ENCODE results near the gene VCY.
"Not testable (repeated sequence)": the region's sequence is repeated elsewhere in the genome, so short reads cannot be mapped to it uniquely, and the experiment has no call there.

The VCY gene

GRCh38 chrY:13986373-13986772 lies at the start of gene VCY:
TSS of gene VCY (minus strand) at chrY:13986473. CDS start at chrY:13986440, 33 bp downstream.
- not testable (repeated sequence) for H3K4me2 ChIP-seq (ENCODE audit: low read length); H3K79me2 ChIP-seq (ENCODE audit: low read length); H2AFZ ChIP-seq (ENCODE audit: low read depth, low read length); H3K9me3 ChIP-seq (ENCODE audit: insufficient read depth, low read length); H3K27me3 ChIP-seq (ENCODE audit: low read depth, low read length); H3K4me1 ChIP-seq (ENCODE audit: low read length); H4K20me1 ChIP-seq (ENCODE audit: insufficient read depth, low read length); H3K36me3 ChIP-seq (replicated peaks; ENCODE audit: low read depth, low read length); H3K4me3 ChIP-seq (ENCODE audit: low read length); H3K27ac ChIP-seq (ENCODE audit: low read length); H3K9ac ChIP-seq (ENCODE audit: low read length)

GRCh38 chrY:14030395-14030794 lies 44.1 kb upstream of the VCY start:
- not testable (repeated sequence) for H3K9ac ChIP-seq (ENCODE audit: low read length); H2AFZ ChIP-seq (ENCODE audit: low read depth, low read length); H4K20me1 ChIP-seq (ENCODE audit: insufficient read depth, low read length); H3K4me2 ChIP-seq (ENCODE audit: low read length); H3K4me3 ChIP-seq (ENCODE audit: low read length); H3K36me3 ChIP-seq (replicated peaks; ENCODE audit: low read depth, low read length); H3K27ac ChIP-seq (ENCODE audit: low read length); H3K79me2 ChIP-seq (ENCODE audit: low read length); H3K27me3 ChIP-seq (ENCODE audit: low read depth, low read length); H3K4me1 ChIP-seq (ENCODE audit: low read length); H3K9me3 ChIP-seq (ENCODE audit: insufficient read depth, low read length)

GRCh38 chrY:14011916-14012315 lies 25.6 kb upstream of the VCY start:
- H3K4me3 ChIP-seq (ENCODE audit: low read length); H3K36me3 ChIP-seq (replicated peaks; ENCODE audit: low read depth, low read length); H2AFZ ChIP-seq (ENCODE audit: low read depth, low read length); H3K27ac ChIP-seq (ENCODE audit: low read length); H3K4me2 ChIP-seq (ENCODE audit: low read length); H4K20me1 ChIP-seq (ENCODE audit: insufficient read depth, low read length); H3K9me3 ChIP-seq (ENCODE audit: insufficient read depth, low read length); H3K9ac ChIP-seq (ENCODE audit: low read length); H3K79me2 ChIP-seq (ENCODE audit: low read length); H3K4me1 ChIP-seq (ENCODE audit: low read length); H3K27me3 ChIP-seq (ENCODE audit: low read depth, low read length): not testable (repeated sequence)

GRCh38 chrY:13942406-13942805 lies 43.9 kb downstream of the VCY start:
- H3K36me3 ChIP-seq (replicated peaks; ENCODE audit: low read depth, low read length); H3K9me3 ChIP-seq (ENCODE audit: insufficient read depth, low read length); H3K4me3 ChIP-seq (ENCODE audit: low read length); H3K9ac ChIP-seq (ENCODE audit: low read length); H2AFZ ChIP-seq (ENCODE audit: low read depth, low read length); H3K27ac ChIP-seq (ENCODE audit: low read length); H3K4me2 ChIP-seq (ENCODE audit: low read length); H3K4me1 ChIP-seq (ENCODE audit: low read length); H3K27me3 ChIP-seq (ENCODE audit: low read depth, low read length); H4K20me1 ChIP-seq (ENCODE audit: insufficient read depth, low read length); H3K79me2 ChIP-seq (ENCODE audit: low read length): not testable (repeated sequence)
